SK-N-SH (cell line): ENCODE data around the gene CBX6.

Source experiments
- ELF1 ChIP-seq: IDR thresholded peaks from 2 replicates; pipeline ENCODE4 v1.4.0; 2012
- NRF1 ChIP-seq: IDR thresholded peaks from 2 replicates; pipeline ENCODE4 v1.6.1; 2012; ENCODE audit warnings: low read depth, mild to moderate bottlenecking, low read length
- RAD21 ChIP-seq: IDR thresholded peaks from 2 replicates; pipeline ENCODE4 v1.6.1; 2012; ENCODE audit warnings: mild to moderate bottlenecking, low read length
- RFX5 ChIP-seq: IDR thresholded peaks from 2 replicates; pipeline ENCODE4 v1.6.1; 2012; ENCODE audit warnings: mild to moderate bottlenecking, improper control_type of control experiment, low read length
- TF ChIP-seq, protein P1 (sequence below): fragments of 200-600 bp; sonication (generic); IDR thresholded peaks from 2 replicates; pipeline ENCODE4 v1.6.1; 2017; ENCODE audit warnings: antibody characterized with exemption, mild to moderate bottlenecking, moderate library complexity

DNA sequence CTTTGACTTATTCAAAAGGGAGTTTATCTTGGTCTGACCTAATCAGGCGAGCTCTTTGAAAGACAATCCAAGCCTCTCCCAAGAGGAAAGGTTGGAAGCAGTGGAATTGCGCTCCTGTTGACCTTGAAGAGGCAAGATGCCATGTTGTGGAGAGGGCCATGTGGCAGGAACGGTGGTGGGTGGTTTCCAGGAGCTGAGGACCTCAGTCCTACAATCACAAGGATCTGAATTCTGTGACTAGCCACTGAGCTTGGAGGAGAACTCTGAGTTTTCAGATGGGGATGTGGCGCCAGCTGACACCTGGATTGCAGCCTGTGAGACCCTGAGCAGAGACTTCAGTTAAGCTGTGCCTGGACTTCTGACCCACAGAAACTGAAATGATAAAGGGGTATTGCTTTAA lies 6.0 kb upstream of the CBX6 start:
- TF ChIP-seq, protein P1, sequence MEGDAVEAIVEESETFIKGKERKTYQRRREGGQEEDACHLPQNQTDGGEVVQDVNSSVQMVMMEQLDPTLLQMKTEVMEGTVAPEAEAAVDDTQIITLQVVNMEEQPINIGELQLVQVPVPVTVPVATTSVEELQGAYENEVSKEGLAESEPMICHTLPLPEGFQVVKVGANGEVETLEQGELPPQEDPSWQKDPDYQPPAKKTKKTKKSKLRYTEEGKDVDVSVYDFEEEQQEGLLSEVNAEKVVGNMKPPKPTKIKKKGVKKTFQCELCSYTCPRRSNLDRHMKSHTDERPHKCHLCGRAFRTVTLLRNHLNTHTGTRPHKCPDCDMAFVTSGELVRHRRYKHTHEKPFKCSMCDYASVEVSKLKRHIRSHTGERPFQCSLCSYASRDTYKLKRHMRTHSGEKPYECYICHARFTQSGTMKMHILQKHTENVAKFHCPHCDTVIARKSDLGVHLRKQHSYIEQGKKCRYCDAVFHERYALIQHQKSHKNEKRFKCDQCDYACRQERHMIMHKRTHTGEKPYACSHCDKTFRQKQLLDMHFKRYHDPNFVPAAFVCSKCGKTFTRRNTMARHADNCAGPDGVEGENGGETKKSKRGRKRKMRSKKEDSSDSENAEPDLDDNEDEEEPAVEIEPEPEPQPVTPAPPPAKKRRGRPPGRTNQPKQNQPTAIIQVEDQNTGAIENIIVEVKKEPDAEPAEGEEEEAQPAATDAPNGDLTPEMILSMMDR: no peak
- TF ChIP-seq RFX5: no peak
- TF ChIP-seq NRF1: no peak
- no peak for TF ChIP-seq ELF1
- TF ChIP-seq RAD21: no peak
